WTC11 (cell line): ENCODE data around the gene NAA40. TPM values are rescaled to one million over a fixed set of nuclear protein-coding genes. Genes with fewer than 3 reads are reported as not detected.
A peak's percentile ranks its signal among the peaks of the same experiment; 100 is the strongest.

Experiments used
- ATAC-seq: fragments of 200-7000 bp; cut with Tn5 transposase; 2 replicates; pipeline ENCODE4 v1.10.0; 2021; ENCODE audit warnings: mild to moderate bottlenecking, moderate library complexity
- CTCF ChIA-PET: fragments of 300-600 bp; sonication (Branson Sonifier 250); formaldehyde crosslinking; loops from one replicate; lab custom pipeline; 2021; ENCODE audit warnings: antibody characterized with exemption; lab: Charles Lee
- POLR2A ChIA-PET: fragments of 350-600 bp; sonication (Branson Sonifier 250); formaldehyde crosslinking; loops from one replicate; lab custom pipeline; 2021; ENCODE audit warnings: antibody characterized with exemption; lab: Charles Lee
- DNase-seq: peaks from one replicate; pipeline ENCODE4 v3.0.0; 2021; ENCODE audit warnings: low spot score
- H3K27ac Mint-ChIP-seq: 2 replicates; pipeline ENCODE4 v1.8.0; 2021; ENCODE audit warnings: mixed read lengths
- H3K27me3 Mint-ChIP-seq: 2 replicates; pipeline ENCODE4 v1.8.0; 2021; ENCODE audit warnings: low read depth, mild to moderate bottlenecking, moderate library complexity, mixed read lengths
- H3K36me3 Mint-ChIP-seq: 2 replicates; pipeline ENCODE4 v1.8.0; 2021; ENCODE audit warnings: mixed read lengths
- H3K4me1 Mint-ChIP-seq: 2 replicates; pipeline ENCODE4 v1.8.0; 2022; ENCODE audit warnings: mixed read lengths
- H3K4me3 Mint-ChIP-seq: 2 replicates; pipeline ENCODE4 v1.8.0; 2021; ENCODE audit warnings: mild to moderate bottlenecking, moderate library complexity, mixed read lengths
- H3K9me3 Mint-ChIP-seq: 2 replicates; pipeline ENCODE4 v1.8.0; 2021; ENCODE audit warnings: mixed read lengths
- ATF6 ChIP-seq: sonication (generic); formaldehyde crosslinking; IDR thresholded peaks from 2 replicates; pipeline ENCODE4 v1.8.1; 2023; ENCODE audit warnings: mild to moderate bottlenecking, missing genetic modification reagents
- CDX4 ChIP-seq: fragments of 250-450 bp; sonication (Bioruptor Pico); IDR thresholded peaks from 2 replicates; pipeline ENCODE4 v1.9.0; 2021; ENCODE audit warnings: moderate library complexity, mild to moderate bottlenecking, inconsistent platforms, borderline replicate concordance
- E2F1 ChIP-seq: sonication (generic); formaldehyde crosslinking; IDR thresholded peaks from 2 replicates; pipeline ENCODE4 v1.8.0; 2022; ENCODE audit warnings: mild to moderate bottlenecking, missing genetic modification reagents
- E2F4 ChIP-seq: sonication (generic); formaldehyde crosslinking; IDR thresholded peaks from 2 replicates; pipeline ENCODE4 v1.8.1; 2022; ENCODE audit warnings: low read depth, mild to moderate bottlenecking, moderate library complexity, missing genetic modification reagents, borderline replicate concordance
- FOXP4 ChIP-seq: sonication (generic); formaldehyde crosslinking; IDR thresholded peaks from 2 replicates; pipeline ENCODE4 v1.8.0; 2022; ENCODE audit warnings: mild to moderate bottlenecking, missing genetic modification reagents
- GABPB1 ChIP-seq: sonication (generic); formaldehyde crosslinking; IDR thresholded peaks from 2 replicates; pipeline ENCODE4 v1.8.1; 2023; ENCODE audit warnings: mild to moderate bottlenecking, missing genetic modification reagents
- GRHL2 ChIP-seq: fragments of 250-450 bp; sonication (Bioruptor Pico); IDR thresholded peaks from 2 replicates; pipeline ENCODE4 v1.8.0; 2022; ENCODE audit warnings: mild to moderate bottlenecking, moderate library complexity; ENCODE audit not compliant: insufficient replicate concordance, severe bottlenecking
- IRF1 ChIP-seq: sonication (generic); formaldehyde crosslinking; IDR thresholded peaks from 2 replicates; pipeline ENCODE4 v1.8.0; 2023; ENCODE audit warnings: missing genetic modification reagents
- PREB ChIP-seq: sonication (generic); formaldehyde crosslinking; IDR thresholded peaks from 2 replicates; pipeline ENCODE4 v1.8.1; 2022; ENCODE audit warnings: mild to moderate bottlenecking, missing genetic modification reagents, moderate library complexity, borderline replicate concordance
- SOX15 ChIP-seq: fragments of 250-450 bp; sonication (Bioruptor Pico); IDR thresholded peaks from 2 replicates; pipeline ENCODE4 v1.9.0; 2021; ENCODE audit warnings: mild to moderate bottlenecking
- TEAD1 ChIP-seq: sonication (generic); formaldehyde crosslinking; IDR thresholded peaks from 2 replicates; pipeline ENCODE4 v1.8.0; 2022; ENCODE audit warnings: mild to moderate bottlenecking, missing genetic modification reagents
- ZNF281 ChIP-seq: sonication (generic); formaldehyde crosslinking; IDR thresholded peaks from 2 replicates; pipeline ENCODE4 v1.8.0; 2023; ENCODE audit warnings: mild to moderate bottlenecking, missing genetic modification reagents
- ZNF671 ChIP-seq: fragments of 250-450 bp; sonication (Bioruptor Pico); IDR thresholded peaks from 2 replicates; pipeline ENCODE4 v1.8.0; 2021; ENCODE audit warnings: mild to moderate bottlenecking
- total RNA-seq: library from RNA; stranded (reverse); gene quantifications from 3 replicates; pipeline ENCODE4 v1.2.3, GENCODE V29; 2021

NAA40 gene
- total RNA-seq, 1 experiment from 2014 or later = 31.8 TPM

GRCh38 chr11:63901660-63902059, 37.1 kb upstream of the NAA40 start:
- H3K4me1 Mint-ChIP-seq = peaks cover 14% of the 10 kb centered on the region
- peaks cover 60% of the 10 kb centered on the region for H3K36me3 Mint-ChIP-seq
- H3K27me3 Mint-ChIP-seq = no peaks in the 10 kb centered on the region
- TF ChIP-seq E2F4 (CRISPR knock-in tag) (no peak), E2F1 (no peak), PREB (CRISPR knock-in tag) (no peak), TEAD1 (CRISPR knock-in tag) (no peak), ZNF671 (CRISPR knock-in tag) (no peak), FOXP4 (CRISPR knock-in tag) (no peak), ZNF281 (CRISPR knock-in tag) (no peak), GRHL2 (CRISPR knock-in tag) (no peak), GABPB1 (CRISPR knock-in tag) (no peak), ATF6 (CRISPR knock-in tag) (no peak), IRF1 (CRISPR knock-in tag) (no peak), CDX4 (CRISPR knock-in tag) (no peak), SOX15 (CRISPR knock-in tag) (no peak)
- H3K4me3 Mint-ChIP-seq = no peak overlapping the region
- POLR2A ChIA-PET = no interaction called here
- ATAC-seq (peak; percentile 51; the same call in 1 of the 2 replicates), DNase-seq (no peak)
- no peaks in the 10 kb centered on the region for H3K9me3 Mint-ChIP-seq
- CTCF ChIA-PET = interaction anchor here (1.0 to 1.5 kb wide), 3 partner anchors 11 to 54 kb away, joined by 3 to 5 read pairs (median 5); no protein-coding TSS in a partner anchor
- H3K27ac Mint-ChIP-seq = no peak overlapping the region; the same call in 1 of the 2 replicates
